ENCODE measurements around the gene PLXNB3. TPM values are rescaled to one million over a fixed set of nuclear protein-coding genes. Genes with fewer than 3 reads are reported as not detected.
"Not testable (repeated sequence)": the region's sequence is repeated elsewhere in the genome, so short reads cannot be mapped to it uniquely, and the experiment has no call there.

Gene PLXNB3
- total and polyA plus RNA-seq, 10 donors: 0.48 to 2.8 (median 1.5) TPM

GRCh38 chrX:153743468-153744209, 20.4 kb upstream of the PLXNB3 start:
- H3K9me3 ChIP-seq; intact Hi-C loops (cut with DNase I; ENCODE audit: low total_unique reads); H3K27ac ChIP-seq; H3K4me3 ChIP-seq: not testable (repeated sequence)
- peaks cover 0 to 31% (median 0%) of the 10 kb centered on the region in 6 donors for H3K36me3 ChIP-seq
- DNase-seq: peak; percentile 74
- 58 to 92% (median 75%) methylated on average over 9 to 33 of the region's 35 CpGs for WGBS, 5 donors
- H3K4me1 ChIP-seq: peaks cover 0 to 44% (median 9%) of the 10 kb centered on the region in 6 donors
- TF ChIP-seq POLR2AphosphoS5 (IDR thresholded peaks at IDR 0.05): peak in 1 of 3 donors; percentile 6
- peaks cover 0 to 11% (median 0%) of the 10 kb centered on the region in 7 donors for H3K27me3 ChIP-seq (replicated peaks in 1 of 7)

GRCh38 chrX:153744210-153745066, 19.6 kb upstream of the PLXNB3 start:
- peaks cover 0 to 11% (median 0%) of the 10 kb centered on the region in 7 donors for H3K27me3 ChIP-seq (replicated peaks in 1 of 7)
- no peak overlapping the region for H3K27ac ChIP-seq
- 17 to 57% (median 27%) methylated on average over 30 to 38 of the region's 38 CpGs; no CpG with 5 or more reads in 1 of the 5 donors for WGBS, 5 donors
- intact Hi-C loops (cut with DNase I; ENCODE audit: low total_unique reads): no loop called here
- TF ChIP-seq CTCF (IDR thresholded peaks at IDR 0.05 in 8 of 11, conservative IDR thresholded peaks at IDR 0.05 in 3 of 11) (peak in 1 of 11 experiments; percentile 45), POLR2AphosphoS5 (IDR thresholded peaks at IDR 0.05) (no peak), POLR2A (IDR thresholded peaks at IDR 0.05) (no peak)
- no peaks in the 10 kb centered on the region for H3K9me3 ChIP-seq
- peaks cover 0 to 43% (median 9%) of the 10 kb centered on the region in 6 donors for H3K4me1 ChIP-seq
- peaks cover 0 to 23% (median 0%) of the 10 kb centered on the region in 6 donors for H3K36me3 ChIP-seq
- peak; percentile 77 for DNase-seq
- no peak overlapping the region for H3K4me3 ChIP-seq

- Histone ChIP-seq H3K27me3 (replicated peaks in 1 of 7) (peaks cover 0 to 14% (median 0%) of the 10 kb centered on the region in 7 donors), H3K36me3 (peaks cover 0 to 17% (median 0%) of the 10 kb centered on the region in 6 donors), H3K4me1 (peaks cover 0 to 37% (median 8%) of the 10 kb centered on the region in 6 donors)
- WGBS, 5 donors: 22 to 58% (median 33%) methylated on average over 4 to 12 of the region's 12 CpGs
- peak; percentile 78 for DNase-seq
- H3K9me3 ChIP-seq; H3K27ac ChIP-seq; intact Hi-C loops (cut with DNase I; ENCODE audit: low total_unique reads); H3K4me3 ChIP-seq: not testable (repeated sequence)
- peak in 2 of 3 donors; percentile 19 to 37 for TF ChIP-seq POLR2AphosphoS5 (IDR thresholded peaks at IDR 0.05)
Measured at GRCh38 chrX:153745067-153745433, 19.0 kb upstream of the PLXNB3 start.

- peaks cover 0 to 4% (median 0%) of the 10 kb centered on the region in 6 donors for H3K36me3 ChIP-seq
- intact Hi-C loops (cut with DNase I; ENCODE audit: low total_unique reads): no loop called here
- WGBS, 5 donors: 79 to 98% (median 91%) methylated on average over 3 of the region's 3 CpGs
- no peak for DNase-seq
- no peak overlapping the region for H3K4me3 ChIP-seq
- no peak for TF ChIP-seq POLR2AphosphoS5 (IDR thresholded peaks at IDR 0.05)
- TF ChIP-seq POLR2A (IDR thresholded peaks at IDR 0.05): no peak
- H3K9me3 ChIP-seq: no peaks in the 10 kb centered on the region
- H3K4me1 ChIP-seq: peaks cover 0 to 23% (median 7%) of the 10 kb centered on the region in 6 donors
- no peak overlapping the region for H3K27ac ChIP-seq
- H3K27me3 ChIP-seq (replicated peaks in 1 of 7): peaks cover 0 to 18% (median 0%) of the 10 kb centered on the region in 7 donors
Measured at GRCh38 chrX:153746359-153746758, 17.7 kb upstream of the PLXNB3 start.

- Histone ChIP-seq H3K4me1 (peaks cover 0 to 20% (median 7%) of the 10 kb centered on the region in 6 donors), H3K27me3 (replicated peaks in 1 of 7) (peaks cover 0 to 18% (median 0%) of the 10 kb centered on the region in 7 donors)
- H3K27ac ChIP-seq; H3K9me3 ChIP-seq; H3K4me3 ChIP-seq; DNase-seq; H3K36me3 ChIP-seq; intact Hi-C loops (cut with DNase I; ENCODE audit: low total_unique reads): not testable (repeated sequence)
- 80 to 96% (median 83%) methylated on average over 6 of the region's 6 CpGs for WGBS, 5 donors
Measured at GRCh38 chrX:153746991-153747390, 17.1 kb upstream of the PLXNB3 start.

- intact Hi-C loops (cut with DNase I; ENCODE audit: low total_unique reads); H3K27ac ChIP-seq; H3K9me3 ChIP-seq; H3K36me3 ChIP-seq; DNase-seq; H3K4me1 ChIP-seq; H3K4me3 ChIP-seq: not testable (repeated sequence)
- 77 to 92% (median 82%) methylated on average over 7 of the region's 7 CpGs for WGBS, 5 donors
- H3K27me3 ChIP-seq (replicated peaks in 1 of 7): peaks cover 0 to 15% (median 0%) of the 10 kb centered on the region in 7 donors
Measured at GRCh38 chrX:153749017-153749416, 15.0 kb upstream of the PLXNB3 start.

Data from spleen (tissue), 11 donors.